ENCODE results near the gene RACGAP1. TPM values are rescaled to one million over a fixed set of nuclear protein-coding genes. Genes with fewer than 3 reads are reported as not detected.

Gene RACGAP1
- total and polyA plus RNA-seq, 3 donors from 2014 or later, result 48.1 to 118 (median 60.6) TPM

DNA sequence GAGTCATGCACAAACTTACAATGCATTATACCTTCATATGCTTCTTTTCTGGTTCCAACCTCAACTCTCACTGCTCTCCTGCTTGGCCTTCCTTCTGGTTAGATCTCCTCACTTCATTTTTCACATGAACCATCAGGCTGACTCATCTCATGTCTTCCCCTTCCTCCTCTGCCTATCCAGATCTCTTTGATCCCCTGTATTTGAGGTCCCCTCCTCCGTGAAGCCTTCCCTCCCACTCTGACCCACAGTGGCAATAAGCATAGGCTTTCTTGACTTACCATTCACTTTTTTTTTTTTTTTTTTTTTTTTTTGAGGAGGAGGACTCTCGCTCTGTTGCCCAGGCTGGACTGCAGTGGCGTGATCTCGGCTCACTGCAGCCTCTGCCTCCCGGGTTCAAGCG is 17.4 kb upstream of the RACGAP1 start:
- TF ChIP-seq, protein P1, sequence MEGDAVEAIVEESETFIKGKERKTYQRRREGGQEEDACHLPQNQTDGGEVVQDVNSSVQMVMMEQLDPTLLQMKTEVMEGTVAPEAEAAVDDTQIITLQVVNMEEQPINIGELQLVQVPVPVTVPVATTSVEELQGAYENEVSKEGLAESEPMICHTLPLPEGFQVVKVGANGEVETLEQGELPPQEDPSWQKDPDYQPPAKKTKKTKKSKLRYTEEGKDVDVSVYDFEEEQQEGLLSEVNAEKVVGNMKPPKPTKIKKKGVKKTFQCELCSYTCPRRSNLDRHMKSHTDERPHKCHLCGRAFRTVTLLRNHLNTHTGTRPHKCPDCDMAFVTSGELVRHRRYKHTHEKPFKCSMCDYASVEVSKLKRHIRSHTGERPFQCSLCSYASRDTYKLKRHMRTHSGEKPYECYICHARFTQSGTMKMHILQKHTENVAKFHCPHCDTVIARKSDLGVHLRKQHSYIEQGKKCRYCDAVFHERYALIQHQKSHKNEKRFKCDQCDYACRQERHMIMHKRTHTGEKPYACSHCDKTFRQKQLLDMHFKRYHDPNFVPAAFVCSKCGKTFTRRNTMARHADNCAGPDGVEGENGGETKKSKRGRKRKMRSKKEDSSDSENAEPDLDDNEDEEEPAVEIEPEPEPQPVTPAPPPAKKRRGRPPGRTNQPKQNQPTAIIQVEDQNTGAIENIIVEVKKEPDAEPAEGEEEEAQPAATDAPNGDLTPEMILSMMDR (IDR thresholded peaks at IDR 0.05), result no peak
- no peak for TF ChIP-seq POLR2A (IDR thresholded peaks at IDR 0.05)
- intact Hi-C loops (cut with DNase I; ENCODE audit: low total_unique reads), result no loop called here
- no peak overlapping the region for H3K27ac ChIP-seq
- H3K4me3 ChIP-seq, result no peak overlapping the region
- no peaks in the 10 kb centered on the region for H3K9me3 ChIP-seq
- H3K27me3 ChIP-seq, result no peaks in the 10 kb centered on the region
- no peak for DNase-seq
- H3K4me1 ChIP-seq, result no peaks in the 10 kb centered on the region
- H3K36me3 ChIP-seq (ENCODE audit: low read depth, missing control alignments), result no peaks in the 10 kb centered on the region
- 96 to 99% methylated on average over 6 of the region's 6 CpGs for WGBS, 2 donors

DNA sequence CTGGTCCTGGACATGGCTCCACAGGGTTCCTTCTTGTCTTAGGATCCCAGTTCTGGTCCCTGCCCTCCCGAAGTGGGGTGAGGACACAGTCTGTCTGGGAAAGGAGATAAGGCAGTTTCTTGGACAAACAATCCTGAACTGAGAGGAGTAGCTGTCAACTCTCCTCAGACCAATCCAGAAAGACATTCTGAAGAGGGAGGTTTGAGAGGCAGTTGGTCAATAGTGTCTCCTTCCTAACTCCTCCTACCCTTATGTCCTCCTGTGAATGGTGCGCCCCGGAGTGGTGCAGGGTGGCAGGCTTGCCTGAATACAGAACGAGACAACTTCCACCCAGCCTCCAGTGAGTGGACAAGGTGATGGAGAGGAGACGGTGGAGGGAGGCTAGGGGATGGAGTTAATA is 16.7 kb upstream of the RACGAP1 start:
- no peak for TF ChIP-seq POLR2A (IDR thresholded peaks at IDR 0.05)
- TF ChIP-seq, protein P1 (IDR thresholded peaks at IDR 0.05), result no peak
- Histone ChIP-seq H3K27me3 (no peaks in the 10 kb centered on the region), H3K4me1 (no peaks in the 10 kb centered on the region), H3K27ac (no peak overlapping the region), H3K4me3 (no peak overlapping the region), H3K36me3 (ENCODE audit: low read depth, missing control alignments) (no peaks in the 10 kb centered on the region), H3K9me3 (no peaks in the 10 kb centered on the region)
- intact Hi-C loops (cut with DNase I; ENCODE audit: low total_unique reads), result no loop called here
- no peak for DNase-seq
- WGBS, 2 donors, result 73 to 82% methylated on average over 5 of the region's 5 CpGs

DNA sequence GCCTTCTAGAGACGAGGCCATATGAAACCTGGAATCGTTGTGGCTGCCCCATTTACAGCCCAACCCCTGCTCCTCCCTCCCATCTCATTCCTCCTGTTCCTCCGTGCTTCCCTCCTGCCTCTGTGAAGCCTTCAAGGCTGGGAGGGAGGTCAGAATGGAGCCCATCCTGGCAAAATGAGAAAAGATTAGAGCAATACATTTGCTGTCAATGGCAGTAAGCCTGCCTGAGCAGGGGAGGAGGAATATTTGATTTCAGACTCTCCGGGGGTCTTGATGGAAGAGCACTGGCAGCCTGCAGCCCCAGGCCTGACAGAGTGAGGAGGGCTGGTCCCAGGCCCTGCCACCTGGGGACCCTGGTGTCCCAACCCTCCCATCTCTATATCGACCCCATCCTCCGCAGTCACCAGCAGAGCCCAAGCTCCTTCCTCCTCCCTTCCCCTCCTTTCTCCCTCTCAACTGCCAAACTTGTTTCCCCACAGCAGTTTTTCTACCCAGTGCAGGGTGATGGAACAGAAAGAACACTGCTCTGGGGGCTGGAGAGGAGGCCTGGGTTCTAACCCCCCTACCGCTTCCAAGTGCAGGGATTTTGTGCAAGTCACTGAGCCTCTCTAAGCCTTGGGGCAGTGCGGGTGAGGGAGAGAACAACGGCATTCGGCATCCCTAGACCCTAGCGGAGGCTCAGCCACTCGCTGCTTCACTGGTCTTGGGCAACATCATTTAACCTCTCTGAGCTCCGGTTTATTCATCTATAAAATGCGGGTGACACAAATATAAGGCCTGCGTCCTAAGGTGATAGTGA is 16.0 kb upstream of the RACGAP1 start:
- intact Hi-C loops (cut with DNase I; ENCODE audit: low total_unique reads), result no loop called here
- H3K4me3 ChIP-seq, result no peak overlapping the region
- no peak overlapping the region for H3K27ac ChIP-seq
- no peaks in the 10 kb centered on the region for H3K27me3 ChIP-seq
- TF ChIP-seq POLR2A (IDR thresholded peaks at IDR 0.05), result no peak
- TF ChIP-seq, protein P1 (IDR thresholded peaks at IDR 0.05), result no peak
- H3K4me1 ChIP-seq, result no peaks in the 10 kb centered on the region
- WGBS, 2 donors, result 85 to 89% methylated on average over 15 of the region's 15 CpGs
- no peaks in the 10 kb centered on the region for H3K36me3 ChIP-seq (ENCODE audit: low read depth, missing control alignments)
- DNase-seq, result no peak
- no peaks in the 10 kb centered on the region for H3K9me3 ChIP-seq

DNA sequence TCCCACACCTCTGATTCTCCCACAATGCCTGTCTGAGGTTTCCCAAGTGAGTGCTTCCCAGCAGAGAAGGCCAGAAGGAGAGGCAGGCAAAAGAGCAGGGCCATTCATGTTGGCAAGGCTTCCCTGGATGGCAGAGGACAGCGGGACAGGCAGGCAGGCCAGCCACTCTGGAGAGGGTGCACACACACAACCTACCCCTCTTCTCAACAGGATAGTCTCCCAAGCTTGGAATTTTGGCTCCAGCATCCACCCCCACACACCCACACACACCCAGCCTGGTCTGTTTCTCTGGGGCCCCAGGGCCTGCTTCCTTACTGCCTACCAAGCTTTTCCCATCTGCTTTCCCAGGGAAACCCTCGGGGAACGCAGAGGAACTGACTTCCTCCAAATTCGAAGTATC is 15.4 kb upstream of the RACGAP1 start:
- Histone ChIP-seq H3K9me3 (no peaks in the 10 kb centered on the region), H3K36me3 (ENCODE audit: low read depth, missing control alignments) (no peaks in the 10 kb centered on the region), H3K27ac (no peak overlapping the region), H3K4me3 (no peak overlapping the region), H3K27me3 (no peaks in the 10 kb centered on the region), H3K4me1 (no peaks in the 10 kb centered on the region)
- WGBS, 2 donors, result 79 to 80% methylated on average over 4 of the region's 4 CpGs
- no peak for DNase-seq
- intact Hi-C loops (cut with DNase I; ENCODE audit: low total_unique reads), result no loop called here
- TF ChIP-seq POLR2A (IDR thresholded peaks at IDR 0.05), result no peak
- TF ChIP-seq, protein P1 (IDR thresholded peaks at IDR 0.05), result no peak

Measured in testis (tissue), 3 donors.